MM.1S (cell line): ENCODE measurements around the gene AHCY.

Experiments used
- CTCF ChIP-seq: fragments of 300-600 bp; sonication (generic); IDR thresholded peaks from 2 replicates; pipeline ENCODE4 v1.5.1; 2016; ENCODE audit warnings: antibody characterized with exemption, low read length, mixed read lengths
- EZH2phosphoT487 ChIP-seq: fragments of 300-600 bp; sonication (generic); IDR thresholded peaks from 2 replicates; pipeline ENCODE4 v1.6.1; 2018; ENCODE audit warnings: antibody characterized with exemption, low read length

GRCh38 chr20:34333786-34334185 lies 30.6 kb upstream of the AHCY start:
- TF ChIP-seq EZH2phosphoT487 (no peak), CTCF (no peak)
